Measurements from ENCODE around the gene CLEC16A.

Gene CLEC16A

GRCh38 chr16:11111856-11112634, 167.7 kb downstream of the CLEC16A start:
- Histone ChIP-seq H3K27me3 (ENCODE audit: control insufficient read depth, insufficient read depth, low read length) (no peaks in the 10 kb centered on the region), H3K4me1 (ENCODE audit: control insufficient read depth, insufficient read depth, low read length) (no peaks in the 10 kb centered on the region), H3K9ac (ENCODE audit: low read length) (no peak overlapping the region), H3K9me3 (ENCODE audit: control insufficient read depth, low read length) (no peaks in the 10 kb centered on the region), H3K36me3 (ENCODE audit: control insufficient read depth, insufficient read depth, low read length) (no peaks in the 10 kb centered on the region), H3K4me3 (ENCODE audit: low read length) (no peak overlapping the region)

GRCh38 chr16:11112723-11113348, 168.5 kb downstream of the CLEC16A start:
- Histone ChIP-seq H3K27me3 (ENCODE audit: control insufficient read depth, insufficient read depth, low read length) (no peaks in the 10 kb centered on the region), H3K9me3 (ENCODE audit: control insufficient read depth, low read length) (no peaks in the 10 kb centered on the region), H3K4me3 (ENCODE audit: low read length) (no peak overlapping the region), H3K36me3 (ENCODE audit: control insufficient read depth, insufficient read depth, low read length) (no peaks in the 10 kb centered on the region), H3K9ac (ENCODE audit: low read length) (no peak overlapping the region), H3K4me1 (ENCODE audit: control insufficient read depth, insufficient read depth, low read length) (no peaks in the 10 kb centered on the region)

DNA sequence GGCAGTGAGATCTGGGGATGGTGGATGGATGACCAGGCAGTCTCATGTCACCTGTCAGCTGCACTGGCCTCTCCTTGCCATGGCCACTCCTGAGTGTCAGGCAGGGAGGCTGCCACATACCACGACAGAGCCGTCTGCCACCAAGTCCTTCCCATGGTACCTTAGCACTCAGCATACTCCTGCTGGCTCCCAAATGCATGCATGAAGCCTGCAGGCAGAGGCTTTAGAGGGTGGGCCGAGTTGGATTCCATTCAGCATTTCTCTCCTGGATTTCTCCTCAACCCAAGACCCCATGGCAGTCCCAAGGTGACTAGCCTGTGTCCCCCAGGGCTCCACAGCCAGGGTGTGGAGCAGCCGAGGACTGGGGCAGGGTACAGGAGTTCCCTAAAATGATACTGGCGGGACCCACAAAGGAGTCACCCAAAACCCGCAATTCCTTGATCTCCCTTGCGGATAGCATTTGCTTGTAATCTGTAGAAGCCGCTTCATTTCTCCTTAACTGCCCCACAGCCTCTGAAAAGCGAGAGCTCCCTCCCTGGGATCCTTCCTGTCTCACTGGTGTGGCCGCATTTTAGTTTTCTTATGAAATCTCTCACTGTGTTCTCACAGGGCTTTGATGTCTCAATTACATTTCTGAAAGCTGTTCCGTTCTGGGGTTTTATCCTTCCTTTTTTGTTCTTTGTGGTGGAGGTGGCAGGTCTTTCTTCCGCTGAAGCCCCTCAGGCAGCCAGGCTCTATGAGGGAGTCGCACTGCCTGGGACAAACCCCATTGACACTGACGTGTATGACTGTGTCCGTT, 170.2 kb downstream of the CLEC16A start:
- Histone ChIP-seq H3K9ac (ENCODE audit: low read length) (no peak overlapping the region), H3K9me3 (ENCODE audit: control insufficient read depth, low read length) (no peaks in the 10 kb centered on the region), H3K4me3 (ENCODE audit: low read length) (no peak overlapping the region), H3K4me1 (ENCODE audit: control insufficient read depth, insufficient read depth, low read length) (no peaks in the 10 kb centered on the region), H3K27me3 (ENCODE audit: control insufficient read depth, insufficient read depth, low read length) (no peaks in the 10 kb centered on the region), H3K36me3 (ENCODE audit: control insufficient read depth, insufficient read depth, low read length) (no peaks in the 10 kb centered on the region)

DNA sequence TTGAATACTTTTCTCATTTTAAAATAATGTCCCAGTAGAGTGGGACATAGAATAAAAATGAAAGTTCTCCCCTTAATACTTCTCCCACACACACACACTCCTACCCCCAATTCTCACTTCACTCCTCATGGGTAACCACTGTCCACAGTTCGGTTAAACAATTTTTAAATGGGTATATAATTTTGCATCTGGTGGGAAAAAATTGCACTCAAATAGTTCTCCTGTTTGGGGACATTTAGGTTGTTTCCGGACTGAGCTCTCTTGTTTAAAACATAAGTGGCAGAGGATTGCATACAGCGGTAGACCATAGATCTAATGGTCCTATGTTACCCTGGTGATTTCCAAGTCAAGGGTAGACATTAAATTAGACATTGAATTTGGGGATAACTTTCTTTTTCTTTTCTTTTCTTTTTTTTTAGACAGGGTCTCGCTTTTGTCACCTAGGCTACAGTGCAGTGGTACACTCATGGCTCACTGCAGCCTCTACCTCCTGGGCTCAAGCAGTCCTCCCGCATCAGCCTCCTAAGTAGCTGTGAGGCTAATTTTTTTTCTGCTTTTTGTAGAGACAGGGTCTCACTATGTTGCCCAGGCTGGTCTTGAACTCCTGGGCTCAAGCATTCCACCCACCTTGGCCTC, 173.3 kb downstream of the CLEC16A start:
- H3K4me3 ChIP-seq (ENCODE audit: low read length) = no peak overlapping the region
- H3K9me3 ChIP-seq (ENCODE audit: control insufficient read depth, low read length) = no peaks in the 10 kb centered on the region
- H3K27me3 ChIP-seq (ENCODE audit: control insufficient read depth, insufficient read depth, low read length) = no peaks in the 10 kb centered on the region
- H3K36me3 ChIP-seq (ENCODE audit: control insufficient read depth, insufficient read depth, low read length) = no peaks in the 10 kb centered on the region
- H3K9ac ChIP-seq (ENCODE audit: low read length) = no peak overlapping the region
- no peaks in the 10 kb centered on the region for H3K4me1 ChIP-seq (ENCODE audit: control insufficient read depth, insufficient read depth, low read length)

DNA sequence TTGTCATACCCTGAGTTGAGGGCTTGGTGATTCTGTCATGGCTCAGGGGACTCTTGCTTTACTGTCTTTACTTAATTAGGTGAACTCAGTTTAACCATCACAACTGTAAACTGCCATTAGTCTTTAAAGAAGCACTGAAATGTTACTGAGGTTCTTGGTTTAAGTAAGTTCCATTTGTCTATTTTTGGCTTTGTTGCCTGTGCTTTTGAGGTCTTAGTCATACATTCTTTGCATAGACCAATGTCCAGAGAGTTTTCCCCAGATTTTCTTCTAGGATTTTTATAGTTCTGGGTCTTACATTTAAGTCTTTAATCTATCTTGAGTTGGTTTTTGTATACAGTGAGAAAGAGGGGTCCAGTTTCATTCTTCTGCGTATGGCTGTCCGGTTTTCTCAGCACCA, 174.1 kb downstream of the CLEC16A start:
- Histone ChIP-seq H3K4me1 (ENCODE audit: control insufficient read depth, insufficient read depth, low read length) (no peaks in the 10 kb centered on the region), H3K9ac (ENCODE audit: low read length) (no peak overlapping the region), H3K9me3 (ENCODE audit: control insufficient read depth, low read length) (no peaks in the 10 kb centered on the region), H3K36me3 (ENCODE audit: control insufficient read depth, insufficient read depth, low read length) (no peaks in the 10 kb centered on the region), H3K4me3 (ENCODE audit: low read length) (no peak overlapping the region), H3K27me3 (ENCODE audit: control insufficient read depth, insufficient read depth, low read length) (no peaks in the 10 kb centered on the region)

GRCh38 chr16:11121083-11121608, 176.8 kb downstream of the CLEC16A start:
- Histone ChIP-seq H3K9ac (ENCODE audit: low read length) (no peak overlapping the region), H3K4me3 (ENCODE audit: low read length) (no peak overlapping the region), H3K9me3 (ENCODE audit: control insufficient read depth, low read length) (no peaks in the 10 kb centered on the region), H3K27me3 (ENCODE audit: control insufficient read depth, insufficient read depth, low read length) (no peaks in the 10 kb centered on the region), H3K4me1 (ENCODE audit: control insufficient read depth, insufficient read depth, low read length) (no peaks in the 10 kb centered on the region), H3K36me3 (ENCODE audit: control insufficient read depth, insufficient read depth, low read length) (no peaks in the 10 kb centered on the region)

GRCh38 chr16:11121914-11122692, 177.7 kb downstream of the CLEC16A start:
- Histone ChIP-seq H3K4me3 (ENCODE audit: low read length) (no peak overlapping the region), H3K9ac (ENCODE audit: low read length) (no peak overlapping the region), H3K9me3 (ENCODE audit: control insufficient read depth, low read length) (no peaks in the 10 kb centered on the region), H3K4me1 (ENCODE audit: control insufficient read depth, insufficient read depth, low read length) (no peaks in the 10 kb centered on the region), H3K36me3 (ENCODE audit: control insufficient read depth, insufficient read depth, low read length) (no peaks in the 10 kb centered on the region), H3K27me3 (ENCODE audit: control insufficient read depth, insufficient read depth, low read length) (no peaks in the 10 kb centered on the region)

GRCh38 chr16:11123666-11124065, 179.3 kb downstream of the CLEC16A start:
- Histone ChIP-seq H3K4me1 (ENCODE audit: control insufficient read depth, insufficient read depth, low read length) (peaks cover 5% of the 10 kb centered on the region), H3K9ac (ENCODE audit: low read length) (no peak overlapping the region), H3K4me3 (ENCODE audit: low read length) (no peak overlapping the region), H3K9me3 (ENCODE audit: control insufficient read depth, low read length) (no peaks in the 10 kb centered on the region), H3K36me3 (ENCODE audit: control insufficient read depth, insufficient read depth, low read length) (no peaks in the 10 kb centered on the region), H3K27me3 (ENCODE audit: control insufficient read depth, insufficient read depth, low read length) (no peaks in the 10 kb centered on the region)

DNA sequence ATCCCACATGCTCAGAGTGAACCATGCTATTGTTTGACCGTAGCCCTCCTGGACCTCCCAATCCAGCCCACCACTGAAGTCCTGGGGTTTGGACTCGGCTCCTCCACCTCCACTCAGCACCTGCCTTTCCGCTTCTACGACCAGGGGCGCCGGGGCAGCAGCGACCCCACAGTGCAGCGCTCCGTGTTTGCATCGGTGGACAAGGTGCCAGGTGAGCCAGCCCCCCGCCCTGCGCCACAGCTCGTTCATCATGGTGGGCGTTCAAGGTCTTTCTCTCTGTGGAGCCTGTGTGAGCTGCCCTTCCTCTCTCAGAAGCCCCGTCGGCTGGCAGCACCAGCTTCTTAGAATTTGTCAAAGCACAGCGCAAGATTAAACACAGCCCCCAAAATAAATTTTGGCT, 181.6 kb downstream of the CLEC16A start:
- Histone ChIP-seq H3K27me3 (ENCODE audit: control insufficient read depth, insufficient read depth, low read length) (no peaks in the 10 kb centered on the region), H3K4me3 (ENCODE audit: low read length) (no peak overlapping the region), H3K9me3 (ENCODE audit: control insufficient read depth, low read length) (no peaks in the 10 kb centered on the region), H3K4me1 (ENCODE audit: control insufficient read depth, insufficient read depth, low read length) (peaks cover 6% of the 10 kb centered on the region), H3K36me3 (ENCODE audit: control insufficient read depth, insufficient read depth, low read length) (no peaks in the 10 kb centered on the region), H3K9ac (ENCODE audit: low read length) (no peak overlapping the region)

DNA sequence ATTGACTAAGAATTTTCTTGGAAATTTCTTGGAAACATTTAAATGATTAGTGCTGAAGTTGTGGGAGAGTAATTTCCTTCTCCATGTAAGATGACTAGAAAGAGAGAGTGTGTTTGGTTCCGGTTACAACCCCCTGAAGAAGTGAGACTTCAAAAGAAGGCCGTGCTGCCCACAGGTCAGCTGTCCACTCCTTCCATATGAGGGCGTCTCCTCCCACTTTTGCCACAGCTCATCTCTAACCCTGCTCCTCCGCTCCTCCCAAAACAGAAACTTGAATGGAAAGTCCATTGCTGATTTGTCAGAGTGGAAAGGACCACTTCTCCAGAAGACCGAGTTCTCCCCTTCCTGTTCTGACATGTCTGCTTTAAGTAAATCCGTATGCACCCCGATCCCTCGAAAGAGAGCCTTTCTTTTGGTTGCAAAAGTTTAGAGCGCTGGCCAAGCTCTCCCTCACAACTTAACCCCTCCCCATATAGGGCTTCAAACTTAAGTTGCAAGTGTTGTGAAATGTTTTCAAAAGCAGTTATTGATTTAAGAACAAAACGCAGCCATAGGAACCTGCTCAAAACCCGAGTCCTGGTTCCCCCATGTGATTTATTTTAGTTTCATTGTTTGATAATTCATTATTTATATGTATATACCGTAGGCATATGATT, 182.2 kb downstream of the CLEC16A start:
- no peaks in the 10 kb centered on the region for H3K27me3 ChIP-seq (ENCODE audit: control insufficient read depth, insufficient read depth, low read length)
- H3K9ac ChIP-seq (ENCODE audit: low read length) = no peak overlapping the region
- H3K4me1 ChIP-seq (ENCODE audit: control insufficient read depth, insufficient read depth, low read length) = peaks cover 6% of the 10 kb centered on the region
- H3K9me3 ChIP-seq (ENCODE audit: control insufficient read depth, low read length) = no peaks in the 10 kb centered on the region
- H3K4me3 ChIP-seq (ENCODE audit: low read length) = no peak overlapping the region
- H3K36me3 ChIP-seq (ENCODE audit: control insufficient read depth, insufficient read depth, low read length) = no peaks in the 10 kb centered on the region

All from mucosa of stomach (tissue), 1 donor.